HCT116 (cell line): Measurements from ENCODE around the gene SERPINB6. TPM values are rescaled to one million over a fixed set of nuclear protein-coding genes. Genes with fewer than 3 reads are reported as not detected.

Experiments
- ATAC-seq: fragments of 200-7000 bp; cut with Tn5 transposase; 2 replicates; pipeline ENCODE4 v1.9.1; 2020; ENCODE audit warnings: mild to moderate bottlenecking, moderate library complexity
- BruUV-seq: library from RNA; stranded (reverse); fragments of 400-500 nt; replicated peaks from 2 replicates; lab custom pipeline; 2021; lab: Mats Ljungman, UMichigan
- CTCF ChIA-PET: fragments of 300-600 bp; sonication (Branson Sonifier 250); formaldehyde crosslinking; loops from one replicate; lab custom pipeline; 2021; ENCODE audit warnings: antibody characterized with exemption; lab: Charles Lee
- POLR2A ChIA-PET: fragments of 300-600, 350-600 bp; sonication (Branson Sonifier 250); formaldehyde crosslinking; loops from one replicate; lab custom pipeline; 2021; ENCODE audit warnings: antibody characterized with exemption; lab: Charles Lee
- RAD21 ChIA-PET, 2 experiments: fragments of 300-600 bp; sonication (Branson Sonifier 250); formaldehyde crosslinking; loops; one replicate each; lab custom pipeline; 2023; ENCODE audit warnings: low total read pairs in 2 of 2; ENCODE audit not compliant: uncharacterized antibody in 2 of 2, unreplicated experiment in 2 of 2, low non-redundant PET in 1 of 2; lab: Charles Lee
- DNase-seq: peaks from one replicate; pipeline ENCODE4 v3.0.0-alpha.2; 2010; ENCODE audit warnings: low read depth, low spot score
- H2AFZ ChIP-seq: fragments of 200-600 bp; shearing (Covaris generic), sonication (generic); 2 replicates; pipeline ENCODE4 v1.6.1; 2017; ENCODE audit warnings: low read depth, mixed run types, mixed read lengths, antibody characterized with exemption, low read length; ENCODE audit not compliant: poor library complexity, severe bottlenecking
- H3K27ac ChIP-seq: 2 replicates; pipeline ENCODE4 v1.5.1; 2012; ENCODE audit warnings: low read depth, low read length
- H3K27me3 ChIP-seq: fragments of 200-600 bp; sonication (generic); 2 replicates; pipeline ENCODE4 v1.6.1; 2016; ENCODE audit warnings: mixed run types, low read length, mixed read lengths; ENCODE audit not compliant: insufficient read depth
- H3K36me3 ChIP-seq, 2 experiments: fragments of 200-500 bp in 1 of 2; fragments of 200-600 bp in 1 of 2; sonication (Bioruptor generic) in 1 of 2; sonication (generic) in 1 of 2; 2 replicates each; pipeline versions ENCODE4 v1.5.1 to v1.6.1; 2014 to 2016; ENCODE audit warnings: low read length in 2 of 2, inconsistent platforms in 1 of 2, mixed read lengths in 1 of 2, mixed run types in 1 of 2; ENCODE audit not compliant: insufficient read depth in 2 of 2, control insufficient read depth in 1 of 2
- H3K4me1 ChIP-seq, 2 experiments: fragments of 200-600 bp in 1 of 2; sonication (generic) in 1 of 2; 2 replicates each; pipeline versions ENCODE4 v1.5.1 to v1.6.1; 2012 to 2017; ENCODE audit warnings: low read length in 2 of 2, inconsistent platforms in 1 of 2, mild to moderate bottlenecking in 1 of 2, mixed read lengths in 1 of 2, mixed run types in 1 of 2, moderate library complexity in 1 of 2; ENCODE audit not compliant: insufficient read depth in 2 of 2, control insufficient read depth in 1 of 2
- H3K4me2 ChIP-seq: fragments of 200-600 bp; sonication (generic); 2 replicates; pipeline ENCODE4 v1.6.1; 2017; ENCODE audit warnings: mixed run types, low read length, mixed read lengths
- H3K4me3 ChIP-seq, 2 experiments: fragments of 200-600 bp in 1 of 2; sonication (generic) in 1 of 2; replicated peaks in 1 of 2; 2 replicates each; pipeline ENCODE4 v1.5.1; 2011 to 2016; ENCODE audit warnings: low read length in 2 of 2, control low read depth in 1 of 2, low read depth in 1 of 2, mild to moderate bottlenecking in 1 of 2, mixed read lengths in 1 of 2, mixed run types in 1 of 2
- H3K79me2 ChIP-seq: fragments of 200-600 bp; sonication (generic); 2 replicates; pipeline ENCODE4 v1.6.1; 2017; ENCODE audit warnings: mild to moderate bottlenecking, mixed run types, low read length, moderate library complexity, mixed read lengths; ENCODE audit not compliant: insufficient read depth
- H3K9ac ChIP-seq: fragments of 200-600 bp; sonication (generic); 2 replicates; pipeline ENCODE4 v1.6.1; 2016; ENCODE audit warnings: low read length, mixed read lengths
- H3K9me2 ChIP-seq: fragments of 200-600 bp; sonication (generic), shearing (Covaris generic); 2 replicates; pipeline ENCODE4 v1.6.1; 2017; ENCODE audit warnings: mixed run types, mild to moderate bottlenecking, moderate library complexity; ENCODE audit not compliant: insufficient read depth
- H3K9me3 ChIP-seq, 2 experiments: fragments of 200-500 bp in 1 of 2; fragments of 200-600 bp in 1 of 2; sonication (Bioruptor generic) in 1 of 2; sonication (generic) in 1 of 2; 2 replicates each; pipeline ENCODE4 v1.6.1; 2014 to 2017; ENCODE audit warnings: low read length in 2 of 2, mixed read lengths in 2 of 2, inconsistent platforms in 1 of 2, low read depth in 1 of 2, mild to moderate bottlenecking in 1 of 2, mixed run types in 1 of 2, moderate library complexity in 1 of 2; ENCODE audit not compliant: control insufficient read depth in 1 of 2, insufficient read depth in 1 of 2
- H4K20me1 ChIP-seq: fragments of 200-600 bp; sonication (generic), shearing (Covaris generic); 2 replicates; pipeline ENCODE4 v1.6.1; 2017; ENCODE audit warnings: mixed run types, mild to moderate bottlenecking, moderate library complexity; ENCODE audit not compliant: insufficient read depth
- ATF3 ChIP-seq: IDR thresholded peaks from 2 replicates; pipeline ENCODE4 v1.6.1; 2012
- CBX3 ChIP-seq: IDR thresholded peaks from 2 replicates; pipeline ENCODE4 v1.6.1; 2012; ENCODE audit warnings: low read depth
- CEBPB ChIP-seq: IDR thresholded peaks from 2 replicates; pipeline ENCODE4 v1.6.1; 2012; ENCODE audit warnings: low read depth
- EGR1 ChIP-seq: IDR thresholded peaks from 2 replicates; pipeline ENCODE4 v1.6.1; 2012; ENCODE audit warnings: low read depth
- EZH2 ChIP-seq: fragments of 200-600 bp; sonication (generic); IDR thresholded peaks from 2 replicates; pipeline ENCODE4 v1.6.1; 2017; ENCODE audit warnings: antibody characterized with exemption, mixed run types
- FOSL1 ChIP-seq: IDR thresholded peaks from 2 replicates; pipeline ENCODE4 v1.6.1; 2012; ENCODE audit warnings: low read depth
- JUND ChIP-seq: IDR thresholded peaks from 2 replicates; pipeline ENCODE4 v1.6.1; 2012
- MAX ChIP-seq: IDR thresholded peaks from 2 replicates; pipeline ENCODE4 v1.6.1; 2012
- SIN3A ChIP-seq: IDR thresholded peaks from 2 replicates; pipeline ENCODE4 v1.6.1; 2012; ENCODE audit warnings: low read depth
- SP1 ChIP-seq: IDR thresholded peaks from 2 replicates; pipeline ENCODE4 v1.6.1; 2012; ENCODE audit warnings: low read depth
- intact Hi-C: fragments of 100-400 bp; cut with micrococcal nuclease; formaldehyde crosslinking; loops from 2 replicates; pipeline ENCODE4 v1.10.0; 2022
- total RNA-seq: library from RNA; stranded (reverse); gene quantifications from one replicate; pipeline ENCODE4 v1.2.1, GENCODE V29; 2021; ENCODE audit not compliant: unreplicated experiment

Gene SERPINB6
- total RNA-seq, 1 experiment from 2014 or later = 103 TPM

- Histone ChIP-seq H3K27ac (peak overlapping the region; percentile 37; the same call in 1 of the 2 replicates), H3K4me2 (peak overlapping the region; percentile 65), H3K4me3 (peak overlapping the region in 1 of 2 experiments; percentile 22; a peak in 2 of 4 replicates), H3K27me3 (no peaks in the 10 kb centered on the region), H2AFZ (peak overlapping the region; percentile 89), H3K9me2 (no peaks in the 10 kb centered on the region), H3K9ac (peak overlapping the region; percentile 51), H4K20me1 (no peaks in the 10 kb centered on the region), H3K4me1 (peaks cover 33 to 67% of the 10 kb centered on the region in 2 experiments), H3K36me3 (no peaks in the 10 kb centered on the region), H3K79me2 (no peaks in the 10 kb centered on the region), H3K9me3 (no peaks in the 10 kb centered on the region)
- DNase-seq (no peak), ATAC-seq (peak; percentile 48)
- TF ChIP-seq FOSL1 (peak; percentile 85), JUND (peak; percentile 67), SP1 (peak; percentile 42; the same call in 1 of the 2 replicates), CEBPB (peak; percentile 56; the same call in 1 of the 2 replicates), EGR1 (no peak), ATF3 (no peak), MAX (peak; percentile 49), CBX3 (0 out of 2 replicates have a peak, but pooled peaks have one; percentile 48), SIN3A (peak; percentile 32; the same call in 1 of the 2 replicates)
- no TSS peak for BruUV-seq
- ChIA-PET RAD21 (no interaction called here), POLR2A (interaction anchor here (1.0 to 2.3 kb wide), 2 partner anchors 10 to 12 kb away, joined by 5 to 7 read pairs; no protein-coding TSS in a partner anchor), CTCF (interaction anchor here (1.6 to 2.4 kb wide), 3 partner anchors 11 to 24 kb away, joined by 4 to 14 read pairs (median 5); no protein-coding TSS in a partner anchor)
- intact Hi-C loops = no loop called here
Observed at GRCh38 chr6:2976571-2977085, 5.3 kb upstream of the SERPINB6 start.

- POLR2A ChIA-PET = interaction anchor here (1.0 to 2.3 kb wide), 3 partner anchors 8 to 13 kb away, joined by 3 to 7 read pairs (median 5); no protein-coding TSS in a partner anchor
- H3K27ac ChIP-seq = peak overlapping the region; percentile 37; the same call in 1 of the 2 replicates
- peak overlapping the region; percentile 51 for H3K9ac ChIP-seq
- no peaks in the 10 kb centered on the region for H4K20me1 ChIP-seq
- peaks cover 33 to 63% of the 10 kb centered on the region in 2 experiments for H3K4me1 ChIP-seq
- RAD21 ChIA-PET = no interaction called here
- H3K9me2 ChIP-seq = no peaks in the 10 kb centered on the region
- BruUV-seq = no TSS peak
- H3K79me2 ChIP-seq = no peaks in the 10 kb centered on the region
- ATAC-seq (no peak), DNase-seq (no peak)
- CTCF ChIA-PET = interaction anchor here (1.6 to 2.0 kb wide), 3 partner anchors 12 to 24 kb away, joined by 4 to 9 read pairs (median 5); no protein-coding TSS in a partner anchor
- H3K4me2 ChIP-seq = peak overlapping the region; percentile 65
- H3K4me3 ChIP-seq = peak overlapping the region in 1 of 2 experiments; percentile 22; a peak in 2 of 4 replicates
- no peaks in the 10 kb centered on the region for H3K36me3 ChIP-seq
- H3K9me3 ChIP-seq = no peaks in the 10 kb centered on the region
- H2AFZ ChIP-seq = peak overlapping the region; percentile 89
- TF ChIP-seq EZH2 = no peak
- no peaks in the 10 kb centered on the region for H3K27me3 ChIP-seq
- intact Hi-C loops = no loop called here
Observed at GRCh38 chr6:2976060-2976459, 4.7 kb upstream of the SERPINB6 start.
